Spinal cord (tissue), 10 donors: ENCODE data around the gene SMYD3. TPM values are rescaled to one million over a fixed set of nuclear protein-coding genes. Genes with fewer than 3 reads are reported as not detected.

ENCODE experiments used
- DNase-seq, 6 donors: peaks; one replicate each; pipeline versions ENCODE4 v3.0.0 to v3.0.0-alpha.2; 2013 to 2015; ENCODE audit warnings: low spot score in 6 of 6, low read depth in 4 of 6
- H3K27ac ChIP-seq: one replicate; pipeline ENCODE4 v1.5.1; 2013; ENCODE audit warnings: low read depth, low read length, control low read depth
- H3K27me3 ChIP-seq: one replicate; pipeline ENCODE4 v1.6.1; 2013; ENCODE audit warnings: low read length; ENCODE audit not compliant: control insufficient read depth, insufficient read depth
- H3K36me3 ChIP-seq: one replicate; pipeline ENCODE4 v1.6.1; 2013; ENCODE audit warnings: low read length; ENCODE audit not compliant: control insufficient read depth, insufficient read depth
- H3K4me1 ChIP-seq: one replicate; pipeline ENCODE4 v1.6.1; 2013; ENCODE audit warnings: low read length; ENCODE audit not compliant: control insufficient read depth, insufficient read depth
- H3K4me3 ChIP-seq: one replicate; pipeline ENCODE4 v1.5.1; 2013; ENCODE audit warnings: low read depth, low read length, control low read depth
- H3K9me3 ChIP-seq: one replicate; pipeline ENCODE4 v1.6.1; 2013; ENCODE audit warnings: low read length; ENCODE audit not compliant: control insufficient read depth, insufficient read depth
- WGBS: methylation state at CpG from one replicate; pipeline ENCODE4 v1.1.5; 2013; ENCODE audit warnings: missing lambda C conversion rate; ENCODE audit not compliant: insufficient coverage; 5-methylcytosine and 5-hydroxymethylcytosine counted together
- polyA plus RNA-seq, 2 donors: library from polyadenylated mRNA; unstranded; fragments of 120-200 nt; gene quantifications; one replicate each; pipeline ENCODE4 v1.2.1, GENCODE V29; 2013; ENCODE audit not compliant: insufficient read length in 2 of 2
- total RNA-seq, 2 donors: library from RNA; depleted of rRNA in 1 of 2; stranded (reverse); fragments of 120-200 nt in 1 of 2; fragments of >200 nt in 1 of 2; gene quantifications; one replicate each; pipeline versions ENCODE4 v1.2.3 to v1.2.4, GENCODE V29; 2013 to 2014
- donor health status: healthy.

Gene SMYD3
- total and polyA plus RNA-seq, 4 donors = 37.5 to 54.4 (median 49.4) TPM

GRCh38 chr1:246002725-246003441 is 504.2 kb downstream of the SMYD3 start:
- no peak overlapping the region for H3K27ac ChIP-seq
- no peaks in the 10 kb centered on the region for H3K27me3 ChIP-seq
- H3K9me3 ChIP-seq = no peaks in the 10 kb centered on the region
- WGBS = 91% methylated on average over 19 of the region's 23 CpGs
- H3K4me3 ChIP-seq = no peak overlapping the region
- peak; percentile 65 to 96 (median 72) for DNase-seq
- H3K4me1 ChIP-seq = no peaks in the 10 kb centered on the region
- no peaks in the 10 kb centered on the region for H3K36me3 ChIP-seq

- 82% methylated on average over 3 of the region's 9 CpGs for WGBS
- DNase-seq = no peak
- no peak overlapping the region for H3K4me3 ChIP-seq
These were observed 505.2 kb downstream of the SMYD3 start for GRCh38 chr1:246001837-246002230.

GRCh38 chr1:246001142-246001836 is 505.8 kb downstream of the SMYD3 start:
- 90% methylated on average over 2 of the region's 9 CpGs for WGBS
- Histone ChIP-seq H3K27me3 (no peaks in the 10 kb centered on the region), H3K4me1 (peaks cover 4% of the 10 kb centered on the region), H3K27ac (no peak overlapping the region), H3K4me3 (no peak overlapping the region), H3K36me3 (no peaks in the 10 kb centered on the region), H3K9me3 (no peaks in the 10 kb centered on the region)
- no peak for DNase-seq

More at GRCh38 chr1:246001837-246002230, 505.2 kb downstream of the SMYD3 start:
- Histone ChIP-seq H3K27me3 (no peaks in the 10 kb centered on the region), H3K27ac (no peak overlapping the region), H3K36me3 (no peaks in the 10 kb centered on the region), H3K9me3 (no peaks in the 10 kb centered on the region), H3K4me1 (peaks cover 4% of the 10 kb centered on the region)

GRCh38 chr1:246000638-246001015 is 506.5 kb downstream of the SMYD3 start:
- Histone ChIP-seq H3K9me3 (no peaks in the 10 kb centered on the region), H3K27me3 (no peaks in the 10 kb centered on the region)
- 100% methylated on average over 1 of the region's 5 CpGs for WGBS

GRCh38 chr1:245999697-246000637 is 507.1 kb downstream of the SMYD3 start:
- Histone ChIP-seq H3K4me1 (peaks cover 4% of the 10 kb centered on the region), H3K4me3 (no peak overlapping the region), H3K27ac (no peak overlapping the region), H3K9me3 (no peaks in the 10 kb centered on the region), H3K36me3 (no peaks in the 10 kb centered on the region), H3K27me3 (no peaks in the 10 kb centered on the region)
- DNase-seq = no peak
- WGBS = 100% methylated on average over 1 of the region's 10 CpGs

More at GRCh38 chr1:246000638-246001015, 506.5 kb downstream of the SMYD3 start:
- DNase-seq = no peak
- peaks cover 4% of the 10 kb centered on the region for H3K4me1 ChIP-seq
- H3K27ac ChIP-seq = no peak overlapping the region
- no peaks in the 10 kb centered on the region for H3K36me3 ChIP-seq
- H3K4me3 ChIP-seq = no peak overlapping the region

GRCh38 chr1:245997471-245998258 is 509.4 kb downstream of the SMYD3 start:
- H3K27ac ChIP-seq = no peak overlapping the region
- H3K27me3 ChIP-seq = no peaks in the 10 kb centered on the region
- peaks cover 4% of the 10 kb centered on the region for H3K4me1 ChIP-seq
- peak in 1 of 6 donors; percentile 51 for DNase-seq
- no peaks in the 10 kb centered on the region for H3K9me3 ChIP-seq
- no peak overlapping the region for H3K4me3 ChIP-seq
- 43% methylated on average over 2 of the region's 7 CpGs for WGBS
- H3K36me3 ChIP-seq = no peaks in the 10 kb centered on the region

GRCh38 chr1:245996811-245997210 is 510.3 kb downstream of the SMYD3 start:
- Histone ChIP-seq H3K36me3 (no peaks in the 10 kb centered on the region), H3K27ac (no peak overlapping the region), H3K4me3 (no peak overlapping the region), H3K27me3 (no peaks in the 10 kb centered on the region), H3K9me3 (no peaks in the 10 kb centered on the region), H3K4me1 (peaks cover 4% of the 10 kb centered on the region)
- WGBS = 69% methylated on average over 13 of the region's 15 CpGs
- DNase-seq = peak in 1 of 6 donors; percentile 27

- Histone ChIP-seq H3K36me3 (no peaks in the 10 kb centered on the region), H3K4me3 (no peak overlapping the region), H3K27me3 (no peaks in the 10 kb centered on the region), H3K9me3 (no peaks in the 10 kb centered on the region), H3K4me1 (peaks cover 4% of the 10 kb centered on the region), H3K27ac (no peak overlapping the region)
- WGBS = 0% methylated on average over 1 of the region's 1 CpG
- DNase-seq = no peak
These were observed 511.6 kb downstream of the SMYD3 start for GRCh38 chr1:245995474-245995873.

- H3K36me3 ChIP-seq = no peaks in the 10 kb centered on the region
- no peak overlapping the region for H3K27ac ChIP-seq
- DNase-seq = peak in 2 of 6 donors; percentile 42 to 64
- no peaks in the 10 kb centered on the region for H3K27me3 ChIP-seq
- no peaks in the 10 kb centered on the region for H3K9me3 ChIP-seq
- no peaks in the 10 kb centered on the region for H3K4me1 ChIP-seq
- no peak overlapping the region for H3K4me3 ChIP-seq
- WGBS = 62% methylated on average over 4 of the region's 4 CpGs
These were observed 515.8 kb downstream of the SMYD3 start for GRCh38 chr1:245991266-245991665.
